BLaER1 (cell line): ENCODE results near the gene AMMECR1L.
"Not testable (repeated sequence)": the region's sequence is repeated elsewhere in the genome, so short reads cannot be mapped to it uniquely, and the experiment has no call there.

Experiments
- H3K27ac ChIP-seq: shearing (Covaris generic); formaldehyde crosslinking; 2 replicates; pipeline ENCODE4 v1.8.1; 2022
- H3K27me3 ChIP-seq: shearing (Covaris generic); formaldehyde crosslinking; 2 replicates; pipeline ENCODE4 v1.8.1; 2022
- H3K36me3 ChIP-seq: shearing (Covaris generic); formaldehyde crosslinking; 2 replicates; pipeline ENCODE4 v1.8.1; 2022
- H3K4me1 ChIP-seq: shearing (Covaris generic); formaldehyde crosslinking; 2 replicates; pipeline ENCODE4 v1.8.1; 2022
- H3K4me2 ChIP-seq: shearing (Covaris generic); formaldehyde crosslinking; 2 replicates; pipeline ENCODE4 v1.8.1; 2022
- H3K4me3 ChIP-seq: shearing (Covaris generic); formaldehyde crosslinking; 2 replicates; pipeline ENCODE4 v1.8.1; 2022
- H3K9ac ChIP-seq: shearing (Covaris generic); formaldehyde crosslinking; 2 replicates; pipeline ENCODE4 v1.8.1; 2022
- H3K9me3 ChIP-seq: shearing (Covaris generic); formaldehyde crosslinking; 2 replicates; pipeline ENCODE4 v1.8.1; 2022
- H4K20me1 ChIP-seq: shearing (Covaris generic); formaldehyde crosslinking; 2 replicates; pipeline ENCODE4 v1.8.1; 2022
- Cebpa-rat ChIP-seq: shearing (Covaris generic); IDR thresholded peaks from 2 replicates; pipeline ENCODE4 v1.8.1; 2022

The AMMECR1L gene

DNA sequence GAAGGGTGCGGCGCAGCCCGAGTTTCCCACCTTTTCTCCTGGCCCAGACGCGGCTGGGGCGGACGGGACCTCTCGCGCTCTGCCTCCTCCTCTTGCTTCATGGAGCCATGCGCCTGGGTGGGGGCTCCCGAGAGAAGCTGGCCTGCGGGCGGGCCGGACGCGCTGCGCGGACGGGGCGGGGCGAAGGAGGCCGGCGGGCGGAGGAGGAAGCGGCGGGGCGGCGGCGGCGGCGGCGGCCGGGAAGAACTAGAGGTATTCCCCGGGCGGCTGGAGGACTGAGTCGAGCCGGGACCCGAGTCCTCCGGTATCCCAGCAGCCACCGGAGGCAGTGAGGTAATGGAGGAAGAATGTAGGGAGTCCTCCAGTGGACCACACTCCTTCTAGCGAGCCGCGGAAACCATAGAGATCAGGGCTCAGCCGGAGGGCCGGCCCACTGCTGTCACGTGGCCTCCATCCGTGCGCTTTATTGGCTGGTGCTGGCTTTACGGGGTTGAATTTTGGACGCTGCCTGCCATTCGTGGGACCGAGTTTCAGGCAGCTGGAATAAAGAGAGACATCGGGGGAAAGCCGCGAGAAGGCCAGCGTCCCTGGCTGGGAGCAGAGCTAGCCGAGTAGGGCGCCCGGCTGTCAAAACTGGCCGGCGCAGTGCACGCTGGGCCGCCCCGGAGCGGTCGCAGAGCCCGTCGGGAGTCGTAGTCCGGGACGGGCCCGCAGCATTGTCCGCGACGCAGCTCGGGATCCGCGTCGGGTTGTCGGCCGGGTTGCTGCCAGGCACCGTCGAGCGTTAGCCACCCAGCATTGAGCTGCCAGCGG is at the start of gene AMMECR1L:
Gene AMMECR1L (minus strand): TSS at position 177 of the 813 bp plus-strand sequence. CDS start 11,722 bp downstream, outside the sequence.
- peak within 1 kb of the TSS; percentile 79 for H3K27ac ChIP-seq
- H3K36me3 ChIP-seq = peaks cover 33% of the 10 kb centered on the region
- peak within 1 kb of the TSS; percentile 83 for H3K9ac ChIP-seq
- H3K9me3 ChIP-seq, H3K27me3 ChIP-seq: not testable (repeated sequence)
- peaks cover 38% of the 10 kb centered on the region for H4K20me1 ChIP-seq
- H3K4me2 ChIP-seq = peak within 1 kb of the TSS; percentile 96
- peaks cover 31% of the 10 kb centered on the region for H3K4me1 ChIP-seq
- H3K4me3 ChIP-seq = peak within 1 kb of the TSS; percentile 73

GRCh38 chr2:127935337-127935736 is 49.6 kb upstream of the AMMECR1L start:
- Histone ChIP-seq H3K9me3 (no peaks in the 10 kb centered on the region), H3K4me3 (no peak overlapping the region), H4K20me1 (no peaks in the 10 kb centered on the region), H3K4me1 (no peaks in the 10 kb centered on the region), H3K27me3 (no peaks in the 10 kb centered on the region), H3K27ac (no peak overlapping the region), H3K4me2 (no peak overlapping the region), H3K9ac (no peak overlapping the region), H3K36me3 (peaks cover 3% of the 10 kb centered on the region)
- no peak for TF ChIP-seq Cebpa-rat

GRCh38 chr2:127932199-127932876 is 46.6 kb upstream of the AMMECR1L start:
- Histone ChIP-seq H3K4me1 (no peaks in the 10 kb centered on the region), H3K27me3 (no peaks in the 10 kb centered on the region), H3K27ac (no peak overlapping the region), H3K9ac (no peak overlapping the region), H3K36me3 (no peaks in the 10 kb centered on the region), H3K4me3 (no peak overlapping the region), H4K20me1 (no peaks in the 10 kb centered on the region), H3K4me2 (no peak overlapping the region), H3K9me3 (no peaks in the 10 kb centered on the region)
- TF ChIP-seq Cebpa-rat = no peak; the same call in 1 of the 2 replicates

- Histone ChIP-seq H3K9me3 (no peaks in the 10 kb centered on the region), H3K27ac (no peak overlapping the region), H3K9ac (no peak overlapping the region), H3K27me3 (no peaks in the 10 kb centered on the region), H3K36me3 (no peaks in the 10 kb centered on the region), H3K4me1 (no peaks in the 10 kb centered on the region), H3K4me2 (no peak overlapping the region), H3K4me3 (no peak overlapping the region), H4K20me1 (no peaks in the 10 kb centered on the region)
- no peak for TF ChIP-seq Cebpa-rat
Measured at GRCh38 chr2:127929449-127929848, 43.7 kb upstream of the AMMECR1L start.

DNA sequence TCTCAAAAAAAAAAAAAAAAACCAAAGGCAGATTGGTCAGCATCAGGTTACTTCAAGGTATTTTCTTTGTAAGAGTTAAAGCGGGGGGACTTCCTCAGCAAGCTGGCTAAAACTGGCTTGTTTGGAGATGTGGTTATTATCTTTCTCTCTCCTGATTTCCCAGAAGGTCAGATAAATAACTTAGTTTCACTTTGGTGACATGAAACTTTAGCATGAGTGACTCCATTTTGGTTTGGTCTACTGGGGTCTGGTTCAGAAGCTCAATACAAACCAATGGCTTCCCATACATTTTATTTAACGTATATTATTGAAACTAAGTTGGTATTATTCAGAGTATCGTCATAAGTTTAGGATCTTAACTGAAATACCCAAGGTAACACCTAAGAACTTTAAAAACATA is 41.6 kb upstream of the AMMECR1L start:
- Histone ChIP-seq H3K9ac (no peak overlapping the region), H3K9me3 (no peaks in the 10 kb centered on the region), H3K4me3 (no peak overlapping the region), H4K20me1 (no peaks in the 10 kb centered on the region), H3K36me3 (no peaks in the 10 kb centered on the region), H3K4me2 (no peak overlapping the region), H3K4me1 (no peaks in the 10 kb centered on the region), H3K27ac (no peak overlapping the region), H3K27me3 (no peaks in the 10 kb centered on the region)
- no peak for TF ChIP-seq Cebpa-rat

- H3K4me2 ChIP-seq = no peak overlapping the region
- no peaks in the 10 kb centered on the region for H3K9me3 ChIP-seq
- H3K4me1 ChIP-seq = no peaks in the 10 kb centered on the region
- no peak overlapping the region for H3K4me3 ChIP-seq
- TF ChIP-seq Cebpa-rat = no peak
- no peaks in the 10 kb centered on the region for H4K20me1 ChIP-seq
- no peaks in the 10 kb centered on the region for H3K36me3 ChIP-seq
- H3K9ac ChIP-seq = no peak overlapping the region
- H3K27ac ChIP-seq = no peak overlapping the region
- no peaks in the 10 kb centered on the region for H3K27me3 ChIP-seq
Measured at GRCh38 chr2:127917916-127918315, 32.2 kb upstream of the AMMECR1L start.

- Histone ChIP-seq H3K4me2 (no peak overlapping the region), H4K20me1 (no peaks in the 10 kb centered on the region), H3K36me3 (no peaks in the 10 kb centered on the region), H3K27me3 (no peaks in the 10 kb centered on the region), H3K4me1 (peaks cover 4% of the 10 kb centered on the region; the same call in 1 of the 2 replicates), H3K27ac (no peak overlapping the region), H3K9me3 (no peaks in the 10 kb centered on the region), H3K9ac (no peak overlapping the region), H3K4me3 (no peak overlapping the region)
- TF ChIP-seq Cebpa-rat = no peak
Measured at GRCh38 chr2:127913808-127914457, 28.2 kb upstream of the AMMECR1L start.

DNA sequence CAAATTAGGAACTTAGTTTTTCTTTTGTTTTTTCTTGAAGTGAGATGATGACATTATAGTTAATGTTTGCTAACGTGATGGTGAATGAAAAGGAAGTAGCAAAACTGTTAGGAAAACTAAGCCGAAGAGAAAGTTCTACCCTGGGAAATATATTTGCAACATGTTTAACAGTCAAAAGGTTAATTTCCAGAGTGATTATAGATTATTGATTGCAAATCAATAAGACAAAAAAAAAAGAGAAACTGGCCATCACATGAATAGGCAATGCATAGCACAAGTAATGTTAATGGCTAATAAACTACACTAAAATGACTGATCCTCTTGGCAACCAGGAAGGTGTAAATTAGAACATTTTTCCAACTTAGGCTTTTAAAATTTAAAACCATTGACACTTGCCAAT is 26.0 kb upstream of the AMMECR1L start:
- Histone ChIP-seq H3K9ac (no peak overlapping the region), H3K27me3 (no peaks in the 10 kb centered on the region), H4K20me1 (no peaks in the 10 kb centered on the region), H3K4me2 (no peak overlapping the region), H3K9me3 (no peaks in the 10 kb centered on the region), H3K36me3 (no peaks in the 10 kb centered on the region), H3K4me1 (peaks cover 7% of the 10 kb centered on the region; the same call in 1 of the 2 replicates), H3K27ac (no peak overlapping the region), H3K4me3 (no peak overlapping the region)
- TF ChIP-seq Cebpa-rat = no peak

GRCh38 chr2:127910415-127910814 is 24.7 kb upstream of the AMMECR1L start:
- Histone ChIP-seq H3K36me3 (no peaks in the 10 kb centered on the region), H4K20me1 (no peaks in the 10 kb centered on the region), H3K27me3 (no peaks in the 10 kb centered on the region), H3K27ac (no peak overlapping the region), H3K4me2 (no peak overlapping the region), H3K4me1 (peaks cover 7% of the 10 kb centered on the region; the same call in 1 of the 2 replicates), H3K4me3 (no peak overlapping the region), H3K9me3 (no peaks in the 10 kb centered on the region), H3K9ac (no peak overlapping the region)
- TF ChIP-seq Cebpa-rat = no peak

DNA sequence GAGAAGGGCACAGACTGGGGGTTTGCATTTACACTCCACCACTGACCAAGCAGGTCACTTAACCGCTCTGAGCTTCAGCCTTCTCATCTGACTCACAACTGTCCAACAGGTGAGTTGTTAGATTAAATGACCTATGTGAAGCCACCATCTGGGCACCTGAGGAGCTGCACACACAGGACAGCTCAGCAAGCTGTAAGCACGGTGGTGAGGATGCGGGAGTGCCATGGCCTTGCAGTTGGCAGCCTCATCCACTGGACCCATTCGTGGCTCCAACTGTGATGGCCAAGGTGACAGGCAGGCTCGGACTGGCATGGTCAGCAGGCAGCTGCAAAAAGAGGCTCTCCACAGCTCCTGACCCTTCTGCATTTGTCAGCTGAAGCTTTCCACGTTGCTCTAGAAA is 23.3 kb upstream of the AMMECR1L start:
- Histone ChIP-seq H3K9ac (no peak overlapping the region), H3K27ac (no peak overlapping the region), H3K4me1 (peaks cover 7% of the 10 kb centered on the region; the same call in 1 of the 2 replicates), H3K36me3 (no peaks in the 10 kb centered on the region), H3K27me3 (no peaks in the 10 kb centered on the region), H3K4me2 (no peak overlapping the region), H3K9me3 (no peaks in the 10 kb centered on the region), H4K20me1 (no peaks in the 10 kb centered on the region), H3K4me3 (no peak overlapping the region)
- no peak for TF ChIP-seq Cebpa-rat

DNA sequence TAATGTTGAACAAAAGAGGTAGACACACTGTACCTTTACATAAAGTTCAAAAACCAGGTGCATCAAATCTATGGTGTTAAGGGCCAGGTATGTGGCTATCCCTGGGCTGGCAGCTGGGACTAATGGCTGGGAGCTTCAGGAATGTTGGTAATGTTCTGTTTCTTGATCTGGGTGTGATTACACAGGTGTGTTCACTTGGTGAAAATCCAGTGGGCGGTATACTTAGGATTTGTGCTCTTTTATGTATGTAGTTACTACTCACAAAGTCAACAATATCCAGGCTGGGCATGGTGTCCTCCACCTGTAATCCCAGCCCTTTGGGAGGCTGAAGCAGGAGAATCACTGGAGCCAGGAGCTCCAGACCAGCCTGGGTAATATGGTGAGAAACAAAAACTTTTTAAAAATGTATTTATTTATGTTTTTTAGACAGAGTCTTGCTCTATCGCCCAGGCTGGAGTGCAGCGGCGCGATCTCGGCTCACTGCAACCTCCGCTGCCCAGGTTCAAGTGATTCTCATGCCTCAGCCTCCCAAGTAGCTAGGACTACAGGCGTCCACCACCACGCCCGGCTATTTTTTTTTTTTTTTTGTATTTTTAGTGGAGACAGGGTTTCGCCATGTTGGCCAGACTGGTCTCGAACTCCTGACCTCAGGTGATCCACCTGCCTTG is 22.1 kb upstream of the AMMECR1L start:
- not testable (repeated sequence) for H4K20me1 ChIP-seq, H3K9me3 ChIP-seq, H3K27ac ChIP-seq, H3K9ac ChIP-seq, H3K4me2 ChIP-seq, H3K4me1 ChIP-seq, H3K27me3 ChIP-seq, H3K4me3 ChIP-seq, H3K36me3 ChIP-seq
